Measurements from ENCODE around the gene SNX3.

The SNX3 gene

DNA sequence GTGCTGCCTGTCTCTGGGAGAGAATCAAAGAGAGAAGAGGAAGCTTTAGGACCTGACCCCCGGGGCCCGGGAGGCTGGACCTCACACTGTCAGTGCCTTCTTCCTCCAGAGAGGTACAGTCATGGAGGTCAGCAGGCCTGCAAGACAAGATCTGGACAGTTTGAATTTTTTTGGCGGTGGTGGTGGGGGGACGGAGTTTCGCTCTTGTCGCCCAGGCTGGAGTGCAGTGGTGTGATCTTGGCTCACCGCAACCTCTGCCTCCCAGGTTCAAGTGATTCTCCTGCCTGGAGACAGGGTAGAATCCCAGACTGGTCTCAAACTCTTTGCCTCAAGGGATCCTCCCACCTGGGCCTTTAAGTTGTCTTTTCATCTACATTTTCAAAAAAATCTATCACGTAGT, 60.7 kb downstream of the SNX3 start:
- no peak for DNase-seq

DNA sequence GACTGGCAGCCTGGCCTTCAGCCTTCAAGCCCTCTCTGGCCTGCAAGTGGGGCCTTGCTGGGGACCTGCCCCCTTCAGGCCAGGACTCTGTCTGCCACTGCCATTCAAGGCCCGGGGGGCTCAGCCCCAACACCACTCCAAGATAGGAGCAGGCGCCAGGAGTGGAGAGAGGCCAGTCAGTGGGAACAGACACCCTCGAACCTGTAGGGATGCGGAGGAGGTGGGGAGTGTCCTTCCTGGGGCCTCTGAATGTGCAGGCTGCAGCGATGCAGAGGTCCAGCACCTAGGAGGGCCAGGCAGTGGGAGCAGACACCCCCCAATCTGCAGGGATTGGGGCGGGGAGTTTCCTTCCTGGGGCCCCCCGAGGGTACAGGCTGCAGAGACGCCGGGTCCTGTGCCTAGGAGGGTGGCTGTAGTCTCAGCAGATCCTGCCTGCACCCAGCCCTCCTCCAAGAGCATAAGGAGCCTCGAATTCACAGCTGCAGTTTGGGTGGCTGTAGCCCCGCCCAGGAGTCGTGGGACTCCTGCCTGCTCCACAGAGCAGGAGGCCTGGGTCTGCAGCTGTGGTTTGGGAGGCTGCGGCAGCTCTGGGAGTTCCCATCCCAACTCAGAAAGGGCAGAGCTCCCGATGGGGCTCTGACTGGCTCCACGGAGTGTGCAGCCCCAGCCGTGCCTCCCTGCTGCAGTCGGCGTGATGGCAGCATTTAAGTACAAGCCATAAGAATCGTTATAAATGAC, 61.9 kb downstream of the SNX3 start:
- DNase-seq, result no peak

DNA sequence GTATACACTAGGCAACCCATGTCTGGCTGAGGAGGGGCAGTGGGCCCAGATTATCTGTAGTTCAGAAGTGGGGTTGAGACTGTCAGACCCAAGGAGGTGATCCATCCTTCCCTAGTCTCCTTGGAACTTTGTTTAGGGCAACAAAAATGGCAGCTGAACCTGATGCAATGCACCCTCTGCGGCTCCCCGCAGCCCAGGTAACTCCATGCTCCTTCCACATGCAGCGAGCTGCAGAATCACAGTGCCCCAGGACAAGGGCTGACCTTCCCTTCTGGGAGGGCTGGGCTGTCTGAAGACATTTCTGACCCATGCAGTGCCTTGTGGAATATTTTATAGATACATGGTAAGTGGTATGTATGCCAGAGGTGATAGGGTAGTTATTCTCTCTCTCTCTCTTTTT, 65.6 kb downstream of the SNX3 start:
- DNase-seq, result no peak

DNA sequence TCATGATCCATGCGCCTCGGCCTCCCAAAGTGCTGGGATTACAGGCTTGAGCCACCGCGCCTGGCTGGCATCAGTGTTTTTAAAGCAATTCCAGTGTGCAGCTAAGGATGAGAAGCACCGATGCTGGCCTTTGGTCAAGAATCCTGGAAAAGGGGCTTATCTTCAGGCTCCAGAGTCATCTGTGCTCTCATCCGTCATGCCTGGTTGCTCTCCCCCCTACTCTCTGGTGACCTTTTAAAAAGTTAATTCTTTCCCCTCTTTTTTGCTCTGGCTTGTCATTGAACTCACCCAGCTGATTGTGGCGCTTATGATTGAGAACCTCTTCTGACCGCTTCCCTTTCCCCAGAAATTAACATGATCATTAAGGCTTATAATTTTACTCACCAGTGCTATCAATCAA, 66.3 kb downstream of the SNX3 start:
- DNase-seq, result no peak

DNA sequence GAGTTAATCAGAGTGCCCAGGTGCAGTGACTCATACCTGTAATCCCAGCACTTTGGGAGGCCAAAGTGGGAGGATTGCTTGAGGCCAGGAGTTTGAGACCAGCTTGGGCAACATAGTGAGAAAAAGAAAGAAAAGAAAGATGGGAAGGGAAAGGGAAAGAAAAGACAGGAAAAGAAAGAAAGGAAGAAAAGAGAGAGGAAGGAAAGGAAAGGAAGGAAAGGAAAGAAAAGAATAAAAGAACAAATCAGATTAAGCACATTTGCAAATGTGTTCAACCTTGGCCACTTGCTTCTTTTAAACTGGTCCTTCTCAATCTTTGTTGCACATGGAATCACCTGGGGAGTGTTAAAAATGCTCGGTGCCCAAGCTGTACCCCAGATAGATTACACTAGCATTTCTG, 67.0 kb downstream of the SNX3 start:
- DNase-seq, result no peak

DNA sequence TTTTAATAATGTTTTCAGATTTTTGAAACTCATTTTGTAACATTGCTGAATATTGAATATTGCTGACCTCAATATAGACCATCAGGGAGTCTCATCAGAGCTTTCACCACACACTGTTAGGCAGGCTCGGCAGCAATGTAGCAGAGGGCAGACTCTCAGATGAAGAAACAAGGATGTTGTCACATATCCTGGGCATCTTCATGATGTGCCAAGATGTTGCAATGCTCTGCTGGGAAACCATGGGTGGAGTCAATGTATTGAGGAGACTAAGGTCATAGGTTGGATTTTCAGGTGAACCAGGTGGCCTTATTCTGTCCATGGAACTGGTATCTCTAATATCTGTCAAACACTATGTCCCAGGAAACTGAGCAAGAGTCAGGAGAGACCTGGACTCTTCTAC, 67.7 kb downstream of the SNX3 start:
- no peak for DNase-seq

DNA sequence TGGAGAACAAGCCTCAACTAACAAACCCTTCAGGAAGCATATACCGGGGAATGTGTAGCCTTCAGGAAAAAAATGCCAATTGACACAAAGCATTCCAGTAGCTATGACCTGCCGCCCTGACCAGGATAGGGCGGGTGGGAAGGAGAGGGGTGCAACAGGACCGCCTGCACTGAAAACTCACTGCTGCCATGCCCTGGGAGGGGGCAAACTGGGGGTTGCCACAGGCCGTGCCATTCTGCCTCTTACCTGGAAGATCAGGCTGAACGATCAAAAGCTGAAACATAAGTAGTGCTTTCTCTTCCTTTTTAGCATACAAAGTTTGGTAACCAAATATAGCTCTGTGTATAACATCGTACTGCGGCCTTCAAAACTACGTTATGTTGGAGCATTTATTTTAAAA, 73.3 kb downstream of the SNX3 start:
- DNase-seq, result no peak

DNA sequence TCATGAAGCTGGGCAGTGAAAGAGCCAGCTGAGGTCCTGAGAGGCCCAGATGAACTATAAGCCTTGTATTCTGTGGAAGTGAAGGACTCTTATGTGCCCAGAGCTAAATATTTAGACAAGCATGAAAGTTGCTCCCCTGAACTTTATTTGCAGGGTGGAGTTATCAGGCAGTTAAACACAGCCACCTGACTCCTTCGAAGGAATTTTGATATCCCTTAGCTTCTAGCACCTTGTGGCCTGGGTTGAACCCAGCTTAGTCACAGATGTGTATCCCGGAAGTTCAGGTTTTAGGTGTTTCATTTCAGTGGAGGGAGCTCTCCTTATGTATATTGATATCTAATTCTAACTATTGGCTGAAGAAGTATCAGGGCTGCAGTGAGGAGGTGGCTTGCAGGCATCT, 74.6 kb downstream of the SNX3 start:
- DNase-seq, result no peak

DNA sequence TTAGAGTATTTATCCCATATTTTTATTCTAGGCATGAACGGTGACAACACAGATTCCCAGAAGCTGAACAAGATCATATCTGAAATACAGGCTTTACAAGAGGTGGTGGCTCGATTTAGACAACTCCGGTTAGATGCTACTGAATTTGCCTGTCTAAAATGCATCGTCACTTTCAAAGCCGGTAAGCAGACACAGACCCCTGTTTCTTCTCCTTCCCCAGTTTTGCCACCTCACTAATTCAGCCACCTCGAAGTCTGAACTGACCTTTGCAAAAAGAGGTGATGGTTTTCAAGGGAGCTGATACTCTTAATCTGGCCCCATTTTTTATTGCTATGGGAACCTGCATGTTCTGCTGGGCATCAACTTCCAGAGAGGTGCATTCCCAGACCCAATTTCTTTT, 80.1 kb downstream of the SNX3 start:
- DNase-seq, result no peak

DNA sequence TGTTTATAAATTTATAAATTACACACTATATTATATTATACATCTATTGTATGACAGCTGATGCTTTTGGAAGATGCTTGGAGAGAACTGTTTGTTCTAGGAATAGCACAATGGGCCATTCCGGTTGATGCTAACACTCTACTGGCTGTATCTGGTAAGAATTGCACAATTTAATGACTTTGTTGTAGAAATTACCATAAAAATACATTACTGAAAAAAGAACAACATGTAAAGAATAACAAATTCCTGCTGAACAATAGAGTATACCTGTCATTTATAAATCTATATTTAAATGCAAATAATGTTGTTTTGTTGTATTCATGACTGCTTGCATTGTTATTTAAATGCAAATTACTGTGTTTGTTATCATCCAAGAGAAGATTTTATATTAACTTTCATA, 80.6 kb downstream of the SNX3 start:
- no peak for DNase-seq

DNA sequence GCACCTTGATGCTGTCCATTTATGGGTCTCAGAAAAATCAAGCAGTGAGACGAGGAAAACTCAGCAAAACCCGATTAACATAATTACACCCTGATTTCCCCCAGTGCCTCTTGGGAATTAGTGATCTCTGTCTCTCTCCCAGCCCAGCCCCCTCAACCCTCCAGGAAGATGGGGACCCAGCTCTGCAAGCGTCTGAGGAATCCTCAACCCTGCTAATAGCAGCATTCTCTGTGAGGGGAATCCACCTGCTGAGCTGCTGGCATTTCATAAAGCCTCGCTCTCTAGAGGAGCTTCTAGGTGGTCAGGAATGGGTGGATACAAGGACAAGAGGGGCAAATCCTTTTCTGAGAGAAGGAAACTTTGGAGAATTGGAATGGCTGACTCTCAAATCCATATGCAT, 81.1 kb downstream of the SNX3 start:
- DNase-seq, result no peak

DNA sequence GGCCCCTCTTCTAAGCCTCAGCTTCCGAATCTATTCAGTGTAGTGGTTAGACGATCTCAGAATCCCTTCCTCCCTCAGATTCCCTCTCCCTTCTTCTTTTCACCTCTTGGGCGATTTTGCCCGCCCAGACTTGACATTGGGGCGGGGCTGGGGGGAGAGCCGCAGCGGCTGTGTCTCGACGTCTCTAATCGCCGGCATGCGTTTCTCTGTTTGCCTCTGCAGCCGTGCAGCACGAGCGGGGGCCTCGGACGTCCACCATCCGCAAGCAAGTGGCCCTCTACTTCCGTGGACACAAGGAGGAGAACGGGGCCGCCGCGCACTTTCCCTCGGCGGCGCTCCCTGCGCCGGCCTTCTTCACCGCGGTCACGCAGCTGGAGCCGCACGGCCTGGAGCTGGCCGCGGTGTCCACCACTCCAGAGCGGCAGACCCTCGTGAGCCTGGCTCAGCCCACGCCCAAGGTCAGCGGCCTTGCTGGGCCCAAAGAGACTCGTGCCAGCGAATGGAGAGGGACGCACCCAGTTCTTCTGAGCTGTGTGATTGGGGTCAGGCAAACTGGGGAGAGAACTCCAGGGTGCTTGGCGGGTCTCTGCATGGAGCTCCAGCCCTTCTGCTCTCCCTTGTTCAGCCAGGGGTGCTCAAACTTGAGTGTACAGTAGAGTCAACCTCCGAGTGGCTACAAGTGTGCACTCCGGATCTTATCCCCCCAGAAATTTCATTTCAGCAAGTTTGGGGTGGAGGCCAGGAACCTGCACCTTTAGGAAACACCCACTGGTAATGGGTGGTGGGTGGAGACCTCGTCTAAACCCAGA, 84.4 kb downstream of the SNX3 start:
- DNase-seq, result no peak

DNA sequence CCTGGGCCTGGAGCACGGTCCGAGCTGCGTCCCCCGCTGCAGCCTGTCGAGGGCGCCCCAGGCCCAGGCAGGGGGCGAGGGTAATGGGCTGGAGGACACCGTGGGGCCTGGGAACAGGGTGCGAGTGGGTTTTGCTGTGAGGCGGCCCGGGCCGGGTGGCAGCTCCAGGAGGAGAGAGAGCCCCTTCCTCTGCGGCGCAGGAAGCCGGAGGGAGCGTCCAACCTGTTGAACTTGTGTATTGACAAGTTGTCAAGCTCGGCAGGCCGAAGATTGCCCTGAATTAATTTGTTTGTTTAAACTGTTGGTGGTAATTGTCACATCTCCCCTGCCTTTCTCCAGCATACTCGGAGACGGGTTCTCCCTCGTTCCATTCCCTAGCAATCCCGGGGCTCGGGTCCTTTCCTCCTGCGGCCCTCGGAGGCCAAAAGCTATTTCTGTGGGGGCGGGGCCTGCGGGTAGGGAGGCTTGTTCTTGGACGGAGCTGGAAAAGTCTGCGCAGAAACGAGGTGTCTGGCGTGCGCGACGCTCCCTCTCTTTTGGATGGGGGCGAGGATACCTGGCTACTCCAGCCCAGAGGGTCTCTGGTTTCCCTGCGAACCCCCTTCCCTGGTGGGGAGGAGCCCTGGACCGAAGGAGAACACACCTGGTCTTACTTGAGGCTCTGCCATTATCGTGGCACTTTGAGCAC, 85.1 kb downstream of the SNX3 start:
- peak; percentile 56 for DNase-seq

DNA sequence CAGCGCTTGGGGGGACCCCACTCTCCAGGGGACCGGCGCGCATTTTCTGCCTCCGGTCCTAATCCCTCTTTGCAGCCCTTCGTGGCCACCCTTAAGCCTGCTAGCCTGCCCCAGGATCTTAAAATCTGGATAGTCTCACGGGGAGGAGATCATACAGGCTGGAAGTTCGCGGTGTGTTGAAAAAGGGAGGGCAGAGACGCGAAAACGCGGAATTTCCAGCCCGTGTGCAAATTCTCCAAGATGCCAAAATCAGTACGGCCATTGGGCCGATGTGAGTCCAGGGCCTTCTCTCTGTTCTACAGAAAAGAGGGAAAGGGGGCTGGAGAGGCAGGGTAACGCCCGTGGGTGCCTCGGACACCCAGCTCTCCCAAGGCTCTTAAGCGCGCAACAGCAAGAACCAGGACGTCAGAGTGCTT, 85.7 kb downstream of the SNX3 start:
- DNase-seq, result no peak

DNA sequence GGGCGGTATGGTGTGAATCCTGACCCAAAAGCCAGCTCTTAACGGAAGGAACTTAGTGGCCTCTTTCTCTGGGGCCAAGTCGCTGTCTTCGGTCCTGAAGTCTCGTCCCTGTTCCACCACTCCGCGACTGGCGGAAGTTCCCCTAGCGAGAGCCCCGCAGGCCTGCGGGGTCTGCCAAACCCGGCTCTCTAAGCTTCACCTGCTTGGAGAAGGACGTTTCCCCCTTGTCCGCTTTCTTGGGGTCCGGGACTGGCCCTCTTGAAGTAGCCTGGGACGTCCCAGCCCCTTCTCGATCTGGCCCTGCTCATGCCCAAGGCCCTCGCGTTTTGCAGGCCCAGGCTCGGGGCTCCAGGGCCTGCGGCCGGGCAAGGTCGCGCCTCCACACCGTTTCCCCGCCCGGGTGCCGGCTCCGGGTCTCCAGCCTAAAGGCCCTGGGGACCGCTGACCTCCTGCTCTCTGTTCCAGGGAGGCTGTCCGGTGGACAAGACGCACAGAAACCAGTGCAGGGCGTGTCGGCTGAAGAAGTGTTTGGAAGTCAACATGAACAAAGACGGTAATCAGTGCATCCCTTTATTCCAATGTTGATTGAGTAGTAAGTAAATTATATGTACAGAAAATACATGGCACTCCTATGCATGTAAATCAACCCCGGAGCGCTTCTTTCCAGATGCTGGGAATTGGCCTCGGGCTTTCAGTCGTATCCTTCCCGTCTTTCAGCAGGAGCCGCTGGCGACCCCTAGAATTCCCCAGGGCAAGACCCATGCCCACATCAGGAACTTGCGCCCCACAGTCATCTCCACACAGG, 86.3 kb downstream of the SNX3 start:
- no peak for DNase-seq

DNA sequence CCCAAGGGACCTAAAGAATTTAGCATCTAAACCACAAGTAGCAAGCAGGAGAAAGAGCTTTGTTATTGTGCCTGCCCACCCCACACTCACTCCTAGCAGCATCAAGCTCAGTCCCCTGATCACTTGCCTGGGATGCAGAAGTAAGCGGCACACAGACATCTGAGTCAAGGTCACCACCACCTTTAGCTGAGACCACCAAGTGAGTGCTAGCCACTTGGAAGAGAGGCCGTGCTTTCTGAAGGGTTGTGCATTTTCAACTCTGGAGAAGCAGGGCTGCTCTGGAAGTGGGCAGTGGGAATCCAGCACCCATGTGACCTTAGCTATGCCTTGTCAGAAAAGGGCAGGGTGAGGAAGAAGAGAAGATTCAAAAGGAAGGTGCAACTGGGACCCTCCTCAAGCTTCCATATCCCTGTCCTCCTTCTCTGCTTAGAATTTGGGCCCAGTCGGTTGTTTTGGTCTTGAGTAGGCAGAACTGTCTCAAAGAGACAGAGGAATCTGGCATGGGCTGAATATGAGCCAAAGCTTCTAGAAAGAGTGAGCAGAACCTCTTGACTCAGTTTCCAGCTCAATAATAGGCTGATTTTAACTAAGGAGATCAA, 88.8 kb downstream of the SNX3 start:
- no peak for DNase-seq

DNA sequence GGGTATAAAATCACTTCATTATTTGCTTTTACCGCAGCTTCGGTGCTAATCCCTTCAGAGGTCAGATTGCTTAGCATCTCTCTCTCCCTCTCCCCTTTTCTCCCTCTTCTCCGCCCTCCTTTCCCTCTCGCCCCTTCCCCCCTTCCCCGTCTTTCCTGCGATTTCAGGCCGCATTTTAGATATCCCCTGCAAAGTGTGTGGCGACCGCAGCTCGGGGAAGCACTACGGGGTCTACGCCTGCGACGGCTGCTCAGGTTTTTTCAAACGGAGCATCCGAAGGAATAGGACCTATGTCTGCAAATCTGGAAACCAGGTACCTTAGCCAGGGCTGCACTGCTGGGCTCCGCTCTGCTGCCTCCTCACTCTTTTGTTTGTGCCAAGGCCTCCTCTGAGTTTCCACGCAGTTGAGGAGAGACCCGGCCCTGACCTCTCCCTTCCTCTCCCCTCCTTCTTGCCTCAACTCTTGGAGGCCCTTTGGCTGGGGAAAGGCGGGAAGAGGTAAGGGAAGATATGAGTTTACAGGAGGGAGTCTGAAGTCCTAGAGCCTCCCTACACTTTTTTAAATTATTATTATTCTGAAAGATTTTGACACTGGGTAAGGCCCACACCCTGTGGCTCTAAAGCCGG, 89.4 kb downstream of the SNX3 start:
- DNase-seq, result no peak

DNA sequence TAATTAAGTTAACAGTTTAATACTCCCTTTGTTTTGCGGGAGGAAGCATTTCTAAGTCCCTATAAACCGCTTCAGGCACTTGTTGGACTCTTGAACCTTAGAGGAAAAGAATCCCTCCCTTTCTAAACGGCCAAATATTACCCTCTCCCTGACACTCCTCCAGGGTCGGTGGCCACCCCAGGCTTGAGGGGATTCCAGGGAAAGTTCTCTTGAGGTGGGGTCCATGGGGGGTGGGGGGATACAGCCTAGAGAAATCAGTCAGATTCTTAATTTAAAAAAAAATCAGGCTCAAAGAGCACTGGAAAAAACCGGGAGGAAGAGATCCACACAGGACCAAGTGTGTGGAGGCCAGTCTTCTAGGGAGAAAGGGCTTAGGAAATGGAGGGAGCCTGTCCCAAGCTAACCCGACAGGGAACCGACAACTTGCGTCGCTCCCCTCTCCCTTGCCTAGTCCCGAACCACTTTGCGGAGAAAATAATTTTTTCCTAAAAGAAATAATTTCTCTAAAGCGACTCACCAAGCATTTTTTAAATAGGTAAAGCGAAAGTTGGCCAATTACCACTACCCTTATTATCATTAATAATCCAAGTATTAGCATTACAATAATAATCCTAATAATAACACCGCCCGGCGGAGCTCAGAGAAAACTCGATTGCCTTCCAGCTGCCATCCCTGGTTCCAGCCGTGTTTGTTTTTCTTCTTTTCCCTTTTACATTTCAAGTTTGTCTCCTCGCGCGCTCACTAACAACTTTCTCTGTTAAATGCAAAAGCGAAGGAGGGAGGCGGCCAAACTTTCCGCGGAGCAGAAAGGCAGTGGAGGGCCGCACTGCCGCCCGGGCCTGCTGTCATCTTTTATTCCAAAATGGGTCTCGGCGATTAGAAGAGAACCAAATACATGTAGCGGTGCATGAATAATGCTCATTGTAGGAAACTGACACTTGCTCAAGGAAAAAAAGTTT, 90.2 kb downstream of the SNX3 start:
- no peak for DNase-seq

DNA sequence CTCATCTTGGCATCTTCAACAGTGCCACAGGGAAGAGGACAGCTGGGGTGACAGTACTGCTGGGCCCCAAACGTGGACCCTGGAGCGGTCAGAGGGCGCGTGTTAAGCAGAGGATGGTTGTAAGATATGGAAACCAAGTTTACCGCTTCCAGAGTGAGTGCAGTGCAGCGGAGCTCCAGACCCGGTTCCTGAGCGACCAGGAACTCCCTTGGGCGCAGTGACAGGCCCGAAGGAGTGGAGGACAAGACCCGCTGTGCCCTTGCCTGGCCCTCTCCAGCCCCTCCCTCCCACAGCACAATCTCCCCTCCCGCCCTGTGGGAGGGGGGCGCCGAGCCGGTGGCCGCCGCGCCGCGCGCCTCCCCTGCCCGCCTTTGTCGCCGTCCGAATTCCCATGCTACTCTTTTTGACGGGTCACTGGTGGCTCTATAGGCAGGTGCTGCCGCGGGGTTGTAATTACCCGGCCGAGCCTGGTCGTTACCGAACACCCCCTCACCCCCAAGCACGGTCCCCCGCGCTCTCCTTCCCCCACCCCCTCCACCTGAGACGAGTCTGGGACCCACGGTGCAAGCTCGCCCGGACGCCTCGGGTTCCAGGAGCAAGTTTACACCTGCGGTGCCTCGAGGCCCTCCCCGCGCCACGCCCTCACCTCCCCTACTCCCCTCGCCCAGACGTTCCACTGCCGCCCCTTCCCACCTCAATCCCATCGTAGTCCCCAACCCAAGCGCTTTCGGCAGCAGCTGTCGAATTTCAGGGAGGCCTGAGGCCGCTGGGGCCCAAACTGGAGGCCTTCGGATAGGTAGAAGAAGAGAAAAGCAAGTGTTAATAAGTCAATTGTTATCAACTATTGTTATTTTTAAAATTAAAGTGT, 91.1 kb downstream of the SNX3 start:
- DNase-seq, result no peak
